GM12874 (cell line): ENCODE results near the gene MDN1.

Source experiments
- TF ChIP-seq, protein P1 (sequence below): IDR thresholded peaks from 2 replicates; pipeline ENCODE4 v1.5.1; 2011; ENCODE audit warnings: low read depth, mild to moderate bottlenecking, control low read depth, low read length, moderate library complexity; ENCODE audit not compliant: insufficient read depth

MDN1 gene

DNA sequence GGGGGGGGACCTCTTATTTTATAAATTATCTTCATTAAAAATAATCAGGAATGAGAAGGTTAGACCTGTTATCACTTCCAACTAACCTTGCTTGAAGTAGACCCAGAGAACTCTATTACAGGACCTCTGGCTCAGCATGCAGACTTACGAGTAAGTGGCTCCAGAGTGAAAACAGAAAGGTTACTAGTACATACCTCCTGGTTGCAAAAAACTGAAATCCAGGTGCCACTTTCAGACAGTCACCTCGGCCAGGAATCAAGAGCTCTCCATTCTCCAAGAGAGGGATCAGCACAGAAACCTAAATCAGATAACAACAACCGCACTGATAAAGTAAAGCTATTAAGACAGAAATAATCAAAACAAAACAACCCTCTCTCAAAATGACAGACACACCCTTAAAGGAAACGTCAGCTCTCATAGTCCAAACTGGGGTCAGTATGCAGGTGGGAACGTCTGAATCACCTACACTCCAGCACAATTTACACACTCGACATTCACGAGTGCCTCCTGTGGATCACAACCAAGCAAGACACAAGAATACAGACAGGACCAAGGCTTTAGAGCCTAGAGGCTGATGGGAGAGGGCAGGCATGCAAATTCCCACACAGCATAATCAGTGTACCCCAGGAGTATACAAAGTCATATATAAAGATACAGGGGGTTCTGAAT lies 31.8 kb downstream of the MDN1 start:
- TF ChIP-seq, protein P1, sequence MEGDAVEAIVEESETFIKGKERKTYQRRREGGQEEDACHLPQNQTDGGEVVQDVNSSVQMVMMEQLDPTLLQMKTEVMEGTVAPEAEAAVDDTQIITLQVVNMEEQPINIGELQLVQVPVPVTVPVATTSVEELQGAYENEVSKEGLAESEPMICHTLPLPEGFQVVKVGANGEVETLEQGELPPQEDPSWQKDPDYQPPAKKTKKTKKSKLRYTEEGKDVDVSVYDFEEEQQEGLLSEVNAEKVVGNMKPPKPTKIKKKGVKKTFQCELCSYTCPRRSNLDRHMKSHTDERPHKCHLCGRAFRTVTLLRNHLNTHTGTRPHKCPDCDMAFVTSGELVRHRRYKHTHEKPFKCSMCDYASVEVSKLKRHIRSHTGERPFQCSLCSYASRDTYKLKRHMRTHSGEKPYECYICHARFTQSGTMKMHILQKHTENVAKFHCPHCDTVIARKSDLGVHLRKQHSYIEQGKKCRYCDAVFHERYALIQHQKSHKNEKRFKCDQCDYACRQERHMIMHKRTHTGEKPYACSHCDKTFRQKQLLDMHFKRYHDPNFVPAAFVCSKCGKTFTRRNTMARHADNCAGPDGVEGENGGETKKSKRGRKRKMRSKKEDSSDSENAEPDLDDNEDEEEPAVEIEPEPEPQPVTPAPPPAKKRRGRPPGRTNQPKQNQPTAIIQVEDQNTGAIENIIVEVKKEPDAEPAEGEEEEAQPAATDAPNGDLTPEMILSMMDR = no peak

DNA sequence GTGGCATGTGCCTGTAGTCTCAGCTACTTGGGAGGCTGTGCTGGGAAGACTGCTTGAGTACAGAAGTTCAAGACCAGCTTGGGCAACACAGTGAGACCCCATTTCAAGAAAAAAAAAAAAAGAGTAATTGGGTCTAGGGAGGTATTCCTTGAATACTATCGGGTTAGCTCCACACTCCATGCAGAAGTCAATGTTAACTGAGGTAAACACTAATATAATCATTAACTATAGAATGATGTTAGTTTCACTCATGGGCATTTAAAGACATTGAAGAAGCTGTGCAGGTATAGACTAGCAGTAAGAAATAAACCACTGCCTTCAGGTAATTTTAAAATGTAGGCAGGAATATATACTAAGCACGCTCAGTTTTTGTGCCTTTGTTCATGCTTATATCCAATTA lies 32.6 kb downstream of the MDN1 start:
- TF ChIP-seq, protein P1 = no peak

DNA sequence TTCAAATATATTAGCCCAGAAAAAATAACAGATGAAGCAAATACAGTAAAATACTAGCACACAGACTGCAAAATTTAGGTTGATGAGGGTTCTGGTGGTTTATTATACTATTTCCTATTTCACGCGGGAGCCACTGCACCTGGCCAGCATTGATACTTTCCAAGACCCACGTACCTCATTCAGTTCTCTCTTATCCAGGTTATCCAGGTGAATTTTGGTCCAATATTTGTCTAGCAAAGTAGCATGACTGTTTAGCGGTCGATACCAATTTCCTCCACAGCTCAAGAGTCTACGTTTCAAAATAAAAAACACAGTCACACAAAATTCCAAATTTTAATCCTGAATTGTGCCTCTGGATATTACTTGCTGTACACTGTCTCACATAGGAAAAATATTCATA lies 34.8 kb downstream of the MDN1 start:
- TF ChIP-seq, protein P1 = no peak

DNA sequence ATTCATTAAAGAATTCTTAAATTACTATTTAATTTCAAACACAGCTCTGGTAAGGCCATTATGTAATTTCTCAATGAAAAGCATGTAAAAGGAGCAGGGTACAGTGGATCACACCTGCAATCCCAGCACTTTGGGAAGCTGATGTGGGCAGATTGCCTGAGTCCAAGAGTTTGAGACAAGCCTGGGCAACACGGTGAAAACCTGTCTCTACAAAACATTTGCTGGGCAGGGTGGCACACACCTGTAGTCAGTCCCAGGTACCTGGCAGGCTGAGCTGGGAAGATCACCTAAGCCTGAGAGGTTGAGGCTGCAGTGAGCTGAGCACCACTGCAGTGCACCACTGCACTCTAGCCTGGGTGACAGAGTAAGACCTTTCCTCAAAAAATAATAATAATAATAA lies 37.4 kb downstream of the MDN1 start:
- TF ChIP-seq, protein P1 = no peak

DNA sequence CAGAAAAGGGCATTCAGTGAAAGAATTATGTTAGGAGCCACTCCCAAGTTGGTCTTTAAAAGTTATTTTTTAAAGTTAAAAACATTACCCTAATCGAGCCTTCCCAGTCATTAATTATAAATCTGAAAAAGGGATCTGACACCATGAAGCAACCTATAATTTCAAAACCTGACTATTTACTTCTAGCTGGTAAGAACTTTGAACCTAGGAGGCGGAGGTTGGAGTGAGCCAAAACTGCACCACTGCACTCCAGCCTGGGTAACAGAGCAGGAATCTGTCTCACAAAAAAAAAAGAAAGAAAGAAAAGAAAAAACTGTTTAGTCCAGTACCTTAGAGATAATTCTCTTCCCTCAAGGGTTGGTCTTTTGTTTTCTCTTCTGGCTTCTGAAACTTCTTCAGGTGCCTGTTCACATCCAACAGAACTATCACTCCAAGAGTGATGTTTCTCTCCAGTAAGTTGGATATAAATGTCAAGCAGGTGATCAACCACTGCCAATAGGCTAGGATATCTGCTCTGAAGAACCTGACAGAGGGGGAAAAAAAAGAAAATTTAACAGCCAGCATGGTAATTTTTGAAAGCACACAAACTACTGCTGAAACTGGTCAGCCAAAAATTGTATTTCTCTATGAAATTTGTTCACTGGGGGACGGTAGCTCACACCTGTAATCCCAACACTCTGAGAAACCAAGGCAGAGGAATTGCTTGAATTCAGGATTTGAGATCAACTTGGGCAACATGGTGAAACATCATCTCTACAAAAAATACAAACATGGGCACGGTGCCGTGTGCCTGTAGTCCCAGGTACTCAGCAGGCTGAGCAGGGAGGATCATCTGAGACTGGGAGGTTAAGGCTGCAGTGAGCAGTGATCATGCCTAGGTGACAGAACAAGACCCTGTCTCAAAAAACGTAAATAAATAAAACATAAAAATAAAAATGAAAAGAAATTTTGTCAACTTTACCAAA lies 38.2 kb downstream of the MDN1 start:
- TF ChIP-seq, protein P1 = no peak

DNA sequence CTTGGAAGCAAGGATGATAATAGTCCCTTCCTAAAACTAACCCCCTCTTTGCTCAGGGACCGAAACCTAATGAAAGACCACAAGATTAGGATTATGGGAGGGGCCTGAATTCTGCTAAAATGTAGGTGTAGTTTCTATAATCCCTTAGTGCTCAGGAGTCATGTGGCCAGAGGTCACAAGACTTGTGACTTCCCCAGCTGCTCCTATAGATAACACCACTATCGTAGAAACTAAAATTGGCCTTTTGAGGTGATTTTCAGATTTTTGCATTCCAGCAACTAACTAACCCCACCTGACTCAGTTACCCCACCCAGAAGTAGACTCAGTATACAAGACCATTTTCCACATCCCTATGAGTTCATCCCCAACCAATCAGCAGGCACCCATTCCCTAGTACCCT lies 42.1 kb downstream of the MDN1 start:
- TF ChIP-seq, protein P1 = no peak

DNA sequence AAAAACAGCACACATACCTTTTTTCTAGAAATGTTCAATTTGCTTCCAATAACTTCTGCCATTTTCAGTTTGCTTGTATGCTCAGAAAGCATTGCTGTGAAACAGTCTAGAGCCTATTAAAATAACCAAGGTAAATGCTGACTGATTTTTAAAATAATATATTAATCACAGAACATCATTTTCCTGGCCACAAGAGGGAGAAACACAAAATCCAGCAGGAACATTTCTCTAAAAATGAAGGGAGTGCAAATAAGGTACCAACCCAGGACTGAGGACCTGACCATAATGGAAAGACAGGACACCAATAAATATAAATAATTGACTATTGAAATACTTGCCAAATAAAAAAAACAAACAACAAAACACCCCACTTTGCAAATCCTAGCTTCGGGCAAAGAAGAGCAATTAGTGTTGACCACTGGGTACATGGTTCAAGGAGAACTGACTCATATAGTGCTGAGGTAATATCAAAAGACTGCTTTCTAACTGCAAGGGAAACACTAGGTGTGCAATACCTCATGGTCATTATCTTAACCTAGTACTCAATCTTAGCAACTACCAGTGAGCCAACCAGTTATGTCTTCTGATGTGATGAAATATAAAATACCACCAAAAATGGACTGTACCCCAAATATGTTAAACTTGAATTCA lies 42.9 kb downstream of the MDN1 start:
- TF ChIP-seq, protein P1 = no peak
